Activated T-helper 17 cell treated with anti-CD3 and anti-CD28 coated beads, Interleukin-2, amount 50 U/mL, for 72 hours (primary cell): Measurements from ENCODE around the gene ZFAND6. TPM values are rescaled to one million over a fixed set of nuclear protein-coding genes. Genes with fewer than 3 reads are reported as not detected.
A peak's percentile ranks its signal among the peaks of the same experiment; 100 is the strongest.

Experiments used
- ATAC-seq: fragments of 150-1000 bp; cut with Tn5 transposase; replicated peaks from 2 replicates; pipeline ENCODE4 v1.10.0; 2021; ENCODE audit warnings: mild to moderate bottlenecking, moderate library complexity
- H3K27ac Mint-ChIP-seq: one replicate; pipeline ENCODE4 v1.8.0; 2022; ENCODE audit warnings: mixed read lengths
- H3K27me3 Mint-ChIP-seq: one replicate; pipeline ENCODE4 v1.8.0; 2022; ENCODE audit warnings: mixed read lengths
- H3K36me3 Mint-ChIP-seq: one replicate; pipeline ENCODE4 v1.8.0; 2022; ENCODE audit warnings: low read depth, mild to moderate bottlenecking, mixed read lengths
- H3K4me1 Mint-ChIP-seq: one replicate; pipeline ENCODE4 v1.8.0; 2022; ENCODE audit warnings: mixed read lengths
- H3K4me3 Mint-ChIP-seq: one replicate; pipeline ENCODE4 v1.8.0; 2022; ENCODE audit warnings: mild to moderate bottlenecking, mixed read lengths
- H3K9me3 Mint-ChIP-seq: one replicate; pipeline ENCODE4 v1.8.0; 2022; ENCODE audit warnings: mixed read lengths
- total RNA-seq, 2 donors: library from RNA; stranded (reverse); gene quantifications; one replicate each; pipeline ENCODE4 v1.2.3, GENCODE V29; 2022

The ZFAND6 gene
- total RNA-seq, 2 donors from 2014 or later: 26.2 to 35.2 TPM

DNA sequence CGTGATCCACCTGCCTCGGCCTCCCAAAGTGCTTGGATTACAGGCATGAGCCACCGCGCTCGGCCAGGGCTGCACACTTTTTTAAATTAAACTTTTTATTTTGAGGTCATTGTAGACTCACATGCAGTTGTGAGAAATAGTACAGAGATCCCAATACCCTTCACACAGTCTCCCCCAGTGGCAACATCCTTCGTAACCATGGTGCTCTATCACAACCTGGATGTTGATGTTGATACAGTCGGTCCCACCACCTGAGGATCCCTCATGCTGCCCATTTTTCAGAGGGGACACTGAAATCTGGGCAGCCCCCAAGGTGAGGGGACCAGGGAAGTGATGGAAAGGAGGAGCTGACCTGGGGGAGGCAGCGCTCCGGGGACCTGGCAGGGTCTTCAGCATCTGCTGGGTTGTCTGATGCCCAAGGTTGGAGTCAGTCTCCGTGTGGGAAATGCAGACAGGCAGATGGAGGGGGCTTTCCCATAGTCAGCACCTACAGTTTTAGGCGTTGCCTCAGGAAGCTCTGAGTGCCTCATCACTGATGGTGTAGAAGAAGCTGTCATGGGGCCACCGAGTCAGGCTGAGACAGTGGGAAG, 110.4 kb downstream of the ZFAND6 start:
- H3K27me3 Mint-ChIP-seq: no peaks in the 10 kb centered on the region
- no peaks in the 10 kb centered on the region for H3K9me3 Mint-ChIP-seq
- H3K4me1 Mint-ChIP-seq: no peaks in the 10 kb centered on the region
- no peak overlapping the region for H3K27ac Mint-ChIP-seq
- no peak for ATAC-seq
- H3K4me3 Mint-ChIP-seq: no peak overlapping the region
- peaks cover 24% of the 10 kb centered on the region for H3K36me3 Mint-ChIP-seq

DNA sequence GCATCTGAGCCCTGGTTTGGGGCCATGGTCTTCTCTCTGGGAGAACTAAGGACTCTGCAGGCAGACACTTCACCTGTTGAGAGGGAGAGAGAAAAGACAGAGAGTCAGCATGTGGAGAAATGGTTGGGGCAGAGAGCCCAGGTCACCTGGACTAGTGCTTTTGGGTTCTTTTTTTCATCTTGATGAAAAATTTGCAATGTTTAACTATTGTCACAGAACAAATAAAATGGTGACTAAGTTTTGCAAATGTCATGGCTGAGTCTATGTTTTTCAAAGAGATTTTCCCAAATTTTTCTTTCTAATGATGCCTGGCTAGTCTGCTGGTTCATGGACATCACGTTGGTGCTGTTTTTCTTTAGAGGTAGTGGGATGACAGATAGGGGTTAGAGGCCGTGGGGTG, 111.1 kb downstream of the ZFAND6 start:
- Mint-ChIP-seq H3K9me3 (no peaks in the 10 kb centered on the region), H3K4me3 (no peak overlapping the region), H3K4me1 (no peaks in the 10 kb centered on the region), H3K36me3 (peaks cover 24% of the 10 kb centered on the region), H3K27ac (no peak overlapping the region), H3K27me3 (no peaks in the 10 kb centered on the region)
- no peak for ATAC-seq

DNA sequence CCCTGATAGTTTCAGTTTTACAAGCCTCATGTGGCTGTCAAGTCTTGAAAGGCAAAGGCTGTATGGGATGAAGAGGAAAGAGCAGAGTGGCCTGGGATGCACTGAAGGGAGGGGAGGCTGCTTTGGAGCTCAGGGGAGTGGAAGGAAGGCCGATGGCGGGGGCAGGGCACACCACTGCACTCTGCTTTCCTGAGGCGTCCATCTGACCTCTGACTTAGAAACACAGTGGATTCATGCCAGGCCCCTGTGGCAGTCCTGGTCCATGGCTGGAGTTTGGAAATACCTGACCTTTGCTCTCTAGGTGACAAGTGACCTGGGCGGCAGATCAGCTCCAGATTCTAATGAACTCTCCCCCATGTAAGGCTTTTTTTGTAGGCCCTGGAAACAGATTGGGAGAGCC, 112.3 kb downstream of the ZFAND6 start:
- H3K9me3 Mint-ChIP-seq: no peaks in the 10 kb centered on the region
- no peaks in the 10 kb centered on the region for H3K4me1 Mint-ChIP-seq
- no peak for ATAC-seq
- H3K27ac Mint-ChIP-seq: no peak overlapping the region
- H3K27me3 Mint-ChIP-seq: no peaks in the 10 kb centered on the region
- peaks cover 28% of the 10 kb centered on the region for H3K36me3 Mint-ChIP-seq
- no peak overlapping the region for H3K4me3 Mint-ChIP-seq

DNA sequence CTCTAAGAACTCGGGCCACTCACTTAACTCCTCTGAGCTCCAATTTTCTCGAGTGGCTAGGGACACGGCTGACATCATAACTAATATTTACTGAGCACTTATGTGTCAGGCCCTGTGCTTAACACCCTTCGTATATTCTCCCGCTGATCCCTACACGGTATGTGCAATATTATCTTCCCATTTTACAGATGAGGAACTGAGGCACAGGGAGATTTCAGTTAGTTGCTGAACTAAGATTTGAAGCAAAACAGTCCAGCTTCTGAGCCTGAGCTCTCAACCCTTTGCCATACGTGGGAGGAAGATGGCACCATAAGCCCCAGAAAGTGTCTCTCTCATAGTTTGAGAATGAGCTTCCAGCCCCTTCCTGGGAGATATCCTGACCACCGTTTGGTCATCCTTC, 112.9 kb downstream of the ZFAND6 start:
- Mint-ChIP-seq H3K36me3 (peaks cover 34% of the 10 kb centered on the region), H3K9me3 (no peaks in the 10 kb centered on the region), H3K4me3 (no peak overlapping the region), H3K27ac (no peak overlapping the region), H3K27me3 (no peaks in the 10 kb centered on the region), H3K4me1 (no peaks in the 10 kb centered on the region)
- ATAC-seq: no peak

DNA sequence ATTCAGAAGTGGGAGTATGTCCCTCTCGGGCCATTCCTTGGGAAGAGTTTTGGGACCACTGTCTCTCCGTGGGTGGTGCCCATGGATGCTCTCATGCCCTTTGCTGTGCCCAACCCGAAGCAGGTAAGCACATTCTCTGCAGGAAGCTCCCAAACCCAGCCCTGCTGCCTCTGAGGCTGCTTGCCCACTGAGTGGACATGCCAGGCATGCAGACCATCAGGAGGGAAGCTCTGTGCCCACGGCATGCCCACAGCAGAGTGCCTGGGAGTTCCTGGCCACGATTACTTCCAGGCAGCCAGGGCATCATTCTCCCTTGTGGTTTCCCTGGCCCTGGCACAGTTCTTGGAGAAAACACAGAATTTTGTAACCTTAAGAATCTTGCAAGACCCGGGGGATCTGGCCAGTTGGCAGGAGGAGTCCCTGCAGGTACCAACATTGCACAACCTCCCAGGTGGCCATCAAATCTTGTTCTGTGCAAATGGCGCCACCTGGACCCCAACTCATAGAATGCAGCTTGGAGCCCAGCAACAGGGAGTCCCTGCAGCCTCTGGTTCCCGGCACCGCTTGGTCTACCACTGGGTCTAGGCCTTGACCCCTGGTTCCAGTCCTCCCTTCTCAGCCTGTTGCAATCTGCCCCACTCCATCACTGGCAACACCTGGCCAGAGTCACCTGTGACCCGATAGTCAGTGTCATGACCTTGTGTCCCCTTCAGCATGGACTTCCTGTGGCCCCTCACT, 113.7 kb downstream of the ZFAND6 start:
- peaks cover 38% of the 10 kb centered on the region for H3K36me3 Mint-ChIP-seq
- peak; percentile 84 for ATAC-seq
- H3K4me3 Mint-ChIP-seq: no peak overlapping the region
- H3K27ac Mint-ChIP-seq: no peak overlapping the region
- H3K27me3 Mint-ChIP-seq: no peaks in the 10 kb centered on the region
- H3K4me1 Mint-ChIP-seq: no peaks in the 10 kb centered on the region
- no peaks in the 10 kb centered on the region for H3K9me3 Mint-ChIP-seq

DNA sequence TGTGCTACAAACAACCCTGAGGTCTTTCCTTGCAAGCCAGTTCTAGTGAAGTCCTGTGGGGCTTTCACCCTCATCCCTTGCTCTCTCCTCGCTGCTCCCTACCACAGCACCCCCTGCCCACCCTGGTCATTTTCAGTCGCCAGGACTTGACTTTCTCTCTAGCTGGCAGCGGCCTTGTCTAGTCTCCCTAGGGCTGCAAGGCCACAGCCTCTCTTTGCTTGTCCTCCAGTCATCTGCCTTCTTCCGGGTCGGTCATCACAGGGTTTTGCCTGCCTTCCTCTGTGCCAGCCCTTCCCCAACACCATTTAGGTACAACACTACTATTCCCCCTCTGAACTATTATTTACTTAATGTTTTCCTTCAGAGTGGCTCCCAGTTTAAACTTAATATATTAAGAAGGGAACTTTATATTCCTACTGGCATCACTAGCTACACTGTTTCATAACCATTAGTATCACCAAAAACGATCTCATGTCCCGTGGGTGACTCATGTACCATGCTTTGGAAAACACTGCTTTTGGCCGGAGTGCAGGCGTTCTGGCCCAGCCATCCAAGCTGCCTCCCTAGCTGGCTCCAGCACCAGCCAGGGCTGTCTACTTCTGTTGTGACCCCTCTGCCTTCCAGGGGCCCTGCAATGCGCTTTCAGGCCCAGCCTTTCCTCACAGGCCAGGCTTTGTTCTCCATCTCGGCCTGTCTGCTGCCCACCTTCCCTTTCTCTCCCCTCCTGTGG, 114.7 kb downstream of the ZFAND6 start:
- Mint-ChIP-seq H3K9me3 (no peaks in the 10 kb centered on the region), H3K4me3 (no peak overlapping the region), H3K4me1 (peaks cover 4% of the 10 kb centered on the region), H3K27ac (no peak overlapping the region), H3K27me3 (no peaks in the 10 kb centered on the region), H3K36me3 (peaks cover 41% of the 10 kb centered on the region)
- no peak for ATAC-seq

DNA sequence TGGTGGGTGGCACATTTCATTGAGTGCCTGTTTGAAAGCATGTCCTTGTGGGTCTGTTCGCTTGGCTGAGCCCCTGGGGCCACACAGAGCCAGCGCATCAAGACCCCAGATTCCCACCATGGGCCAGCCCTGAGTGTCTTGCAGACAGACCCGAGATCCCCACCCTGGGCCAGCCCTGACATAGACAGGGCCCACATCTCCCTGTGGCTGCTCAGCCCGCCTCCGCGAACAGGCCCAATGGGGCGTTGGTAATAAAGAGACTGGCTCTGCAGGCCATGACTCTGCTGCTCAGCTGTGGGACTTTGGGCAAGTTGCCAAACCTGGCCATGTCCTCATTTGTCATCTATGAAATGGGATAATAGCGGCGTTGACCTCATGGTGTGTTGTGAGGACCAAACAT, 116.0 kb downstream of the ZFAND6 start:
- peaks cover 4% of the 10 kb centered on the region for H3K4me1 Mint-ChIP-seq
- ATAC-seq: no peak

DNA sequence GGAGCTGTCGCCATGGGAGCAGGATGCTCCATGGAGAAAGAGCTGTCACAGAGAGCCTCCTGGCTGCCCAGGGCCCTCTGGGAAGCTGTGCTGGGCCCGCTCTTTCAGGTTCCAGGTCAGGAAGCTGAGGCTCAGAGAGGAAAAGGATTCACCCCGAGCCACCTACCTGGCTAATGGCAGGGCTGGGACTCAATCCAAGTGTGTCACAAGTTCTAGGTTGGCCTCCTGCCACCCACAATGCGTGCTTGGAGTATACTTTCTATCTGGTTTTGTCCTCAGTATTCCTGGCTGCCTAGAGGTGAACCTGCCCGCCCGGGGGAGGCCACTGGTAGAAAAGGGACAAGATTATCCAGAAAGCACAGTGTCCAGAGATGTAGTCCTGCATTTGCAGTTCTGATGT, 117.0 kb downstream of the ZFAND6 start:
- no peaks in the 10 kb centered on the region for H3K9me3 Mint-ChIP-seq
- H3K4me3 Mint-ChIP-seq: no peak overlapping the region
- H3K4me1 Mint-ChIP-seq: peaks cover 4% of the 10 kb centered on the region
- H3K27ac Mint-ChIP-seq: no peak overlapping the region
- peaks cover 47% of the 10 kb centered on the region for H3K36me3 Mint-ChIP-seq
- H3K27me3 Mint-ChIP-seq: no peaks in the 10 kb centered on the region
- ATAC-seq: no peak

More for the DNA sequence above, 116.0 kb downstream of the ZFAND6 start:
- Mint-ChIP-seq H3K36me3 (peaks cover 45% of the 10 kb centered on the region), H3K9me3 (no peaks in the 10 kb centered on the region), H3K4me3 (no peak overlapping the region), H3K27me3 (no peaks in the 10 kb centered on the region), H3K27ac (no peak overlapping the region)

DNA sequence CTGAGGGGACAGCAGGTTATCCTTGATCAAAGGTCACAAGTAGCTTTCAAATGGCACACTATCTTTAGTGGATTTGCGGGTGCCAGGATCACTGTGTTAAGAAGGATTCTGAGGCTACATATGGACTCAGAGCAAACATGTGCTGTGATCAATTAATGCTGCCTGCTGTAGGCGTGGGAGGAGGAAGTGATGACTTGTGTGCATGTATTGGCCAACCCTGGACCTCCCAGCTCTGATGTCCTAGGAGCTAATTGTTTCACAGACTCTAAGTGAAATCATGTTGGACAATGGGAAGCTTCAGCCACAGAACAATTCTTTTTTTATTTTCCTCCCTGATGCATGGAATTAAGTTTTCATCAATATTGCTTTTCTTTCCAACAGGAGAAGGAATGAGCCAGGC, 117.7 kb downstream of the ZFAND6 start:
- Mint-ChIP-seq H3K9me3 (no peaks in the 10 kb centered on the region), H3K36me3 (peaks cover 49% of the 10 kb centered on the region), H3K4me3 (no peak overlapping the region), H3K4me1 (peaks cover 7% of the 10 kb centered on the region), H3K27me3 (no peaks in the 10 kb centered on the region), H3K27ac (no peak overlapping the region)
- ATAC-seq: no peak

DNA sequence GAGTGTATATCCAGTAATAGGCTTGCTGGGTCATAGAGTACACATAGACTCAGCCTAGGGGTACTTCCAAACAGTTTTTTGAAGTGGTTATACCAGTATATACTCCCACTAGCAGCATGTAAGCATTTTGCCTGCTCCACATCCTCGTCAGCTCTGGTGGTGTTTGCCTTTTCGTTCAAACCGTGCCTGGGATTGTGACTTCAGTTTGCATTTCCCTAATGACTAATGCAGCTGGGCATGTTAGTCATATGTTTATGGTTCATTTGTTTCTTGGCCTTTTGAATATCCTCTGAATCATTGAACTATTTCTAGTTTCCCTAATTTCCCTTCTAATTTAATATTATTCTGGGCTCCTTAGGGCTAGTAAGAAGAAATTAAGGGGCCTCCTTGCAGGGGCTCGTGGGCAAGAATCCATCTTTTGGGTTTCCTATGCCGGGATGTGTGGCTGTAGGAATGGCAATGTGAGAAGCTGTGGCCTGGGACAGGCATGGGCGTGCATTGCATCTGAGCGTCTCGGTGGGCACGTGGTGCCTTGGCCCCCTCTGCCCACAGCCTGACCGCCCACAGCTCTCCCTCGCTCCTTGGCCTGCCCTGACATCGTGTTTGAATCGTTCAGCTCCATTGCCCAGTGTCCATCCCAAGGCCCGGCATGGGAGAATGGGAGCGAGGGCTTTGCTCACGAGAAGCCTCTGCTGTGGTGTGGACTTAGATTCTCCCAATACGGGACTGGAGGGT, 119.7 kb downstream of the ZFAND6 start:
- peak overlapping the region; percentile 69 for H3K27ac Mint-ChIP-seq
- no peaks in the 10 kb centered on the region for H3K27me3 Mint-ChIP-seq
- H3K9me3 Mint-ChIP-seq: no peaks in the 10 kb centered on the region
- peaks cover 9% of the 10 kb centered on the region for H3K4me1 Mint-ChIP-seq
- H3K4me3 Mint-ChIP-seq: no peak overlapping the region
- ATAC-seq: peak; percentile 86
- peaks cover 68% of the 10 kb centered on the region for H3K36me3 Mint-ChIP-seq

DNA sequence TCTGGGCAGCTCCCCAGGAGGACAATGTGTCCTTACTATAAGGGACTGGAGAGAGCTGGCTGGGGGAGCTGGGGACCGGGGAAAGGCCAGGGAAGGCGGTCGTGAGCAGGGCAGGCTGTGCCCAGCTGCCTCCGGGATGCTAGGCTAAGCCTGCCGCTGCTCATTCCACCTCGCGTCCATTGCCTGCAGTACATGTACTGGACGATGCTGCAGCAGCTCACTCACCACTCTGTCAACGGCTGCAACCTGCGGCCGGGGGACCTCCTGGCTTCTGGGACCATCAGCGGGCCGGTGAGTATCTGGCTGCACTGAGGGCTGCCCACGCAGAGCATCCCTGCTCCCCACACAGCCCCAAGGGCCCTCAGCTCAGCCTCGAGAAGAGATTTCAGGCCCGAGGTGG, 120.5 kb downstream of the ZFAND6 start:
- Mint-ChIP-seq H3K9me3 (no peaks in the 10 kb centered on the region), H3K4me3 (no peak overlapping the region), H3K27ac (peak overlapping the region; percentile 69), H3K4me1 (peaks cover 9% of the 10 kb centered on the region), H3K36me3 (peaks cover 76% of the 10 kb centered on the region), H3K27me3 (no peaks in the 10 kb centered on the region)
- no peak for ATAC-seq

DNA sequence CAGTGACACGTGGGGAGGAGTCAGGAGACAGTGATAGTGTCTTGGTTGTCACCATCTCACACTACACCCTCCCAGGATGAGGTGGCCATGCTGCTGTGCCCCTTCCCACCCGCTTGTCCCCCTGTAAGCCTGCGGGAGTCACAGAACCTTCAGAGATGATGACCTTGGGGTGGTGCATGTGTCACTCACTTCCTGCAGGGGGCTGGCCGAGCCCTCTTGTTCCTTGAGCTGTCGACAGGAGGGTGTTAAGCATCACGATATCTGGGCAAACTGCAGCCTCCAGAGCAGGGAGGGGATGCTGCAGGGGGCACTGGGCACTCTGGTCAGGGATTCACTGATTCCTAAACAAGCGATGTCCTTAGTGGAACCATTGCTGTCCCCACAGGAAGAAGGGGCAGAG, 121.0 kb downstream of the ZFAND6 start:
- Mint-ChIP-seq H3K27me3 (no peaks in the 10 kb centered on the region), H3K4me3 (no peak overlapping the region), H3K27ac (no peak overlapping the region), H3K36me3 (peaks cover 81% of the 10 kb centered on the region), H3K9me3 (no peaks in the 10 kb centered on the region), H3K4me1 (peaks cover 9% of the 10 kb centered on the region)
- no peak for ATAC-seq

DNA sequence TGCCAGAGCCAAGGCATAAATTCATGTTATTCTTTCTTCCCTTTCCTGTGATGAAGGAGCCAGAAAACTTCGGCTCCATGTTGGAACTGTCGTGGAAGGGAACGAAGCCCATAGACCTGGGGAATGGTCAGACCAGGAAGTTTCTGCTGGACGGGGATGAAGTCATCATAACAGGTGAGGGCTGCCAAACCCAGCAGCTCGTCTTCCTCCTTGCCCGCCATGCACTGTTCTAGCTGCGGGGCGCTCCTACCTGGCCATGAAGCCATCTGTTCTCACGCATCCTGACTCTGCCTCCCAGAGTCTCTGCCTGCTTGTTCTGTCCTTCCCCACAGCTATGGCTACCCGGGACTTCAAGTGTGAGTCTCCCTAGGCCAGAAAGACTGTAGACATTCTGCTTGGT, 121.5 kb downstream of the ZFAND6 start:
- Mint-ChIP-seq H3K9me3 (no peaks in the 10 kb centered on the region), H3K4me3 (no peak overlapping the region), H3K27me3 (no peaks in the 10 kb centered on the region), H3K27ac (peak overlapping the region; percentile 48), H3K4me1 (peaks cover 9% of the 10 kb centered on the region), H3K36me3 (peaks cover 86% of the 10 kb centered on the region)
- no peak for ATAC-seq

DNA sequence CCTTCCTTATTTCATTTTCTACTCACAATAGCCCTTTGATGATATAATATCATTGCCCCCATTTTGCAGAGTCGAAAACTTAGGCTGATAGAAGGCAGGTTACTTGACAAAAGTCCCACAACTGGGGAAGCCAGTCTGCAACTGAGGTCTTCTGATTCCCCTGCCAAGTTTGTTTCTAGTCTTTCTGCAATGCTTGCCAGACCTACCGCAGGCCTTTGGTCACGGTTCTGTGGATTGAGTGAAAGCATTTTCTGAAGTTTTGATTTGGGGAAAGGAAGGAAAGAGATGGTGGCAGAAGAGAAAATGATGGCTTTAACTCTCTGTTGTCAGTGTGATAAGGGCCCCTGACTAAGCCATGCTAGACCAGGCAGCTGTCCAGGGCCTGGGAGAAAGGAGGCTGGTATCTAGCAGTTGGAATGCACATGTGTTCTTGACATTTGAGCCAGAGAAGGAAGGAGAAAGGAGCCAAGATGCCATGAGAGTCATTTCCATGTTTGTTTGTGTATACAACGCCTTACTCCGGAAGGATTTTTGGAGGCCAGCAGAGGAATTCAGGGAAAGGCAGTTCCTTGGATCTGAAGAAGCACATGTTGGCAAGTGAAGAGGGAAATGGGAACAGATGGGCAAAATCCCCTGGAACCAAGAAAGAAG, 123.3 kb downstream of the ZFAND6 start:
- H3K4me3 Mint-ChIP-seq: no peak overlapping the region
- H3K27me3 Mint-ChIP-seq: no peaks in the 10 kb centered on the region
- peaks cover 9% of the 10 kb centered on the region for H3K4me1 Mint-ChIP-seq
- ATAC-seq: no peak
- H3K27ac Mint-ChIP-seq: no peak overlapping the region
- peaks cover 89% of the 10 kb centered on the region for H3K36me3 Mint-ChIP-seq
- no peaks in the 10 kb centered on the region for H3K9me3 Mint-ChIP-seq
